GM18868 (cell line): ENCODE data around the gene NXPH4.

ENCODE experiments used
- ATAC-seq: cut with Tn5 transposase; IDR thresholded peaks from one replicate; pipeline ENCODE4 v1.9.1; 2021; ENCODE audit warnings: mild to moderate bottlenecking, moderate library complexity; ENCODE audit not compliant: unreplicated experiment

Gene NXPH4

DNA sequence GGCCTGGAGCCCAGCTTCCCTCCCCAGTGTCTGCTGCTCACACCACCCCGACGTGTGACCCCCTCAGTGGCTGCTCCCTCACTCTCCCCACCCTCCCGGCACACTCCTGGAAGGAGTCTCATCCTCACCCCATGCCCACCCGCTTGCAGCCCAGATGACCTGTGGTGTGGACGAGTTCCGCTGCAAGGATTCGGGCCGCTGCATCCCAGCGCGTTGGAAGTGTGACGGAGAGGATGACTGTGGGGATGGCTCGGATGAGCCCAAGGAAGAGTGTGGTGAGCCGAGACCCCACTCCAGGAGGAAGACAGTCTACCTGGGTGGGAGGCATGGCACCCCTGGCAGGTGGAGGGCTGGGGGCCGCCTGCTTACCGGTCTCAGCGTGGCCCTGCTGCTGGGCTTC, 15.0 kb upstream of the NXPH4 start:
- ATAC-seq, result no peak

DNA sequence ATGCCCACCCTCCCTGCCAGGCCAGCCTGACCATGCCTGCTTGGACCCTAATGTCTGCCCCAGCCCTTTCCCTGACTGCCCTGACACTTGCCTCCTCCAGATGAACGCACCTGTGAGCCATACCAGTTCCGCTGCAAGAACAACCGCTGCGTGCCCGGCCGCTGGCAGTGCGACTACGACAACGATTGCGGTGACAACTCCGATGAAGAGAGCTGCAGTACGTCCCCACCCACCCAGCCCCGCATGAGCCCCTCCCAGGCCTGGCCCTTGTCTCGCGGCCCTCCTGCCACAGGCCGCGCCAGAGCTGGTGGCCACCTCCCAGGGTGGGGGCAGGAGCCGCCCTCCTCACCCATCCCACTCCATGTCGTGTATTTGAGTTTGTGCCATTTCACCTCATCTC, 14.3 kb upstream of the NXPH4 start:
- ATAC-seq, result no peak

DNA sequence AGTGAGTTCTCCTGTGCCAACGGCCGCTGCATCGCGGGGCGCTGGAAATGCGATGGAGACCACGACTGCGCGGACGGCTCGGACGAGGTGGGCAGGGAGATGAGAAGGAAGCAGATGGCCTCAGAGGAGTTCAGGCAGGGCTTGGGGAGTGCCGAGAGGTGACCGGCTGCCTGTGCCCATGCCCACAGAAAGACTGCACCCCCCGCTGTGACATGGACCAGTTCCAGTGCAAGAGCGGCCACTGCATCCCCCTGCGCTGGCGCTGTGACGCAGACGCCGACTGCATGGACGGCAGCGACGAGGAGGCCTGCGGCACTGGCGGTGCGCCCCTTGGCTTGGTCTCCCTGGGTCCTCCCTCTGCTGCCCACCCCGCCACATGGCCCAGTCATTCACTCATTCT, 13.4 kb upstream of the NXPH4 start:
- no peak for ATAC-seq

DNA sequence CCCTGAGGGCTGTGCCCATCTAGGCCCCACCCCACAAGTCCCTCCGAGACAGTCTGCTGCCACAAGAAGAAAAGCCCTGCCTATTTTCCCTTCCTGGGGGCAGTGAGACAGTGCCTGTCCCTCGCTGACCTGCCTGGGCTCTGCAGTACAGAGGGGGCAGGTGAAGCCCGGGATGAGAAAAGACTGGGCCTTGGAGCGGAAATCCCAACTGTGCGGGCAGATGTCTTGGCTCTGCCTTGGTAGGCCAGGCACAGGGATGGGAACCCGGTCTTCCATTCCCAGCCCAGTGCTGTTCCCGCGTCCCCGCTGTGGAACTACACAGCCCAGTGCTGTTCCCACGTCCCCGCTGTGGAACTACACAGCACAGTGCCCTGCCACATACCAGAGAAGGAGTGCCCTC, 12.8 kb upstream of the NXPH4 start:
- no peak for ATAC-seq

DNA sequence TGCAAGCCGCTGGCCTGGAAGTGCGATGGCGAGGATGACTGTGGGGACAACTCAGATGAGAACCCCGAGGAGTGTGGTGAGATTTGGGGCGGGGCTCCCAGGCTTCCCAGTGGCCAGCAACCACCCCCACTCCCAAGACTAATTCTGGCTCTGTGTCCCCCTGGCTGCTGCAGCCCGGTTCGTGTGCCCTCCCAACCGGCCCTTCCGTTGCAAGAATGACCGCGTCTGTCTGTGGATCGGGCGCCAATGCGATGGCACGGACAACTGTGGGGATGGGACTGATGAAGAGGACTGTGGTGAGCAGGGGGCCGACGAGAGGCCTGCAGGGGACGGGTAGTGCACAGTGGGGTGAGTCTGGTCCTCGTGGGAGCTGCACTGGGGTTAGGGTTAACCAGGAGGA, 12.1 kb upstream of the NXPH4 start:
- ATAC-seq, result no peak

DNA sequence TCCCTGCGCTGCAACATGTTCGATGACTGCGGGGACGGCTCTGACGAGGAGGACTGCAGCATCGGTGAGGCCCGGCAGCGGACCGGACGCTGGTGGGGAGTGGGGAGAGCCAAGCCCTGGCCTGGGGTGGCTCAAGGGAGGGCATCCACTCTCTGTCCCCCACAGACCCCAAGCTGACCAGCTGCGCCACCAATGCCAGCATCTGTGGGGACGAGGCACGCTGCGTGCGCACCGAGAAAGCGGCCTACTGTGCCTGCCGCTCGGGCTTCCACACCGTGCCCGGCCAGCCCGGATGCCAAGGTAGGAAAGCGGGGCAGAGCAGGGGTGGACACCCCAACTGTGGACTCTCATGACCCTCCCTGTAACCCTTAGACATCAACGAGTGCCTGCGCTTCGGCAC, 11.4 kb upstream of the NXPH4 start:
- no peak for ATAC-seq

DNA sequence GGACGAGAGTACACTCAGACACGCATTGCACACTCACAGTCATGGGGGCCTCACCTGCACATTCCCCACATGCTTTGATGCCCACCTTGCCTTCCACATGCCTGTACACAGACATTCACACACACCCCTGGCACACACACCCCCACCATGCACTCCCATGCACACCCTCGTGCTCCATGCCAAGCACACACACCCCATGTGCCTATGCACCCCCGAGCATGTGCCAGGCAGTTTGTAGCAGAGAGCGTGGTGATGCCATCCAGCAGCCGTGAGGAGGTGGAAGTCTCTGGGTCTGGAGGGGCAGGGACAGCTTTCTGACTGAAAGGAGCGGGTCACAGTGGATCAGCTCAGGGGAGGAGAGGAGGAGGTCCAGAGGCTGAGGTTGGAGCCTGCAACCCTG, 10.7 kb upstream of the NXPH4 start:
- ATAC-seq, result no peak

DNA sequence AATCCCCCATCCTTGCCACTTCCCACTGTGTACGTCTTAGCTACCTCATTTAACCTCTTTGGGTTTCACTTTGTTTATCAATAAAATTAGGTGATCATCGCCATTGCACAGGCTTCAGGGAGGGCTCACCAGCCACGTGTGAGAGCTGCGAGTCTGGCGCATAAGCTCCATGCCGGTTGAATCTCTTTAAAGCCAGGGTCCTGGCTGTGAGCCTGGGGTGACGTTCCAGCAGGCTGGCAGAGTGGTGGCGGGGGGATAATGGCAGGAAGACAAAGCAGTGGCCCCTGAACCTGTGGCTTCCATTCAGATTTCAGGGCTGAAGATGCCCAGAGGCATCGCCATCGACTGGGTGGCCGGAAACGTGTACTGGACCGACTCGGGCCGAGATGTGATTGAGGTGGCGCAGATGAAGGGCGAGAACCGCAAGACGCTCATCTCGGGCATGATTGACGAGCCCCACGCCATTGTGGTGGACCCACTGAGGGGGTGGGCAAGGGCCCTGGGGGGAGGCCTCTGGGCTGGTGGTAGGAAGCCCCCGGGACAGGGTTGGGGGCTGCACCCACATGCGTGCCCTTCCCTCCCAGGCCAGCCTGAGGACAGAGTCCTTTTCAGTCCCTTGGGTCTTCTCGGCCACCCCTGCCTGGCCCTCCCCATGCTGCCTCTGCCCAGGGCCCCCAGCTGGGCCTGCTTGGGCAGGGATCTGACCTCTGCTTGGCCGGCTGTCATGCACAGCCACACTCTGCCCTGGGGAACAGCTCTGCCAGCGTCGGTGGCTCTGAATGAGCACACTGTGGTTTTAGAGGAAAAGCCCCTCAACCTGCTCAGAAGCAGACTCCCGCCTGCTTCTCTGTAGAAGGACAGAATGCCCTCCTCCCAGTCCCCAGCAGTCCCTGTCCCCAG, 8.6 kb upstream of the NXPH4 start:
- ATAC-seq, result no peak

DNA sequence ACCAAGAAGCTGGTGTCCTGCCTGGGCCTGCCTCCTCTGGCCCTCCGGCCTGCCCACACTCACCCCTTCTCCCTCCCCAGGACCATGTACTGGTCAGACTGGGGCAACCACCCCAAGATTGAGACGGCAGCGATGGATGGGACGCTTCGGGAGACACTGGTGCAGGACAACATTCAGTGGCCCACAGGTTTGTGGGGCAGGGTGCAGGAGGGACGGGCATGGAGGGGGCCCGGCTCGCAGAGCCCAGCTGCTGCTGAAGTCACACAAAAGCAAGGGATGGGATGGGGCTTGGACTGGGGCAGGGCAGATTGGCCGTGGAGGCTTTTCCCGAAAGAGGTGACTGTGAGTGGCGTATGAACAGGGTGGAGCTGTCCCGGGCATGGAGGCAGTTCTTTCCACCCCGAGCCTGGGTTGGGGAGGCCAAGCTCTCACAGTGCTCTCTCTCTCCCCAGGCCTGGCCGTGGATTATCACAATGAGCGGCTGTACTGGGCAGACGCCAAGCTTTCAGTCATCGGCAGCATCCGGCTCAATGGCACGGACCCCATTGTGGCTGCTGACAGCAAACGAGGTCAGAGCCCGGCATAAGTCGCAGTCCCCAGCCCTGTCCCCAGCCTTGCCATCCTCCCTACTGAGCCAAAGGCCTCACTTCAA, 7.8 kb upstream of the NXPH4 start:
- ATAC-seq, result no peak

DNA sequence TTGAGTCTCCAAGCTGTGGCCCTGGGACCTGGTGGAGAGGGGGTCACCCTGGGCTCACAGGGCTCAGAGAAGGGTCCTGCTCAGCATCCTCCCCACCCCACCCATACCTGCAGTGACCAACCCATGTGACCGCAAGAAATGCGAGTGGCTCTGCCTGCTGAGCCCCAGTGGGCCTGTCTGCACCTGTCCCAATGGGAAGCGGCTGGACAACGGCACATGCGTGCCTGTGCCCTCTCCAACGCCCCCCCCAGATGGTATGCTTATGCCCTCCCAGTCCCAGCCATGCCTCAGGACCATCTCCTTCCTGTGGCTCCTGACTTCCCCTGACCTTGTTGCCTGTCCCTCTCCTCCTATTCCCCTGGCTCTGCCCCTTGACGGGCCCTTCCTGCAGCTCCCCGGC, 6.7 kb upstream of the NXPH4 start:
- no peak for ATAC-seq

DNA sequence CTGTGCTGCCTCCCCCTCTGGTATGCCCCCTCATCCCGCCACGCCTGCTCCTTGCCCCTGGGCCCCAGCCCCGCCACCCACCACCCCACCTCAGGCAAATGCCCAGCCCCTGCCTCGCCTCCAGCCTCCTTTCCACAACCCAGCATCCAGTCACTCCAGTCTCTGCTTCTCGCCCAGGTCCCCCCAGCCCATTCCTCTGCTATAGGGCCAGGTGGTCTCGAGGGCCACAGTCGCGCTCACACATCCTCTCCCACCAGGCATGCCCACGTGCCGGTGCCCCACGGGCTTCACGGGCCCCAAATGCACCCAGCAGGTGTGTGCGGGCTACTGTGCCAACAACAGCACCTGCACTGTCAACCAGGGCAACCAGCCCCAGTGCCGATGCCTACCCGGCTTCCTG, 6.1 kb upstream of the NXPH4 start:
- ATAC-seq, result no peak

DNA sequence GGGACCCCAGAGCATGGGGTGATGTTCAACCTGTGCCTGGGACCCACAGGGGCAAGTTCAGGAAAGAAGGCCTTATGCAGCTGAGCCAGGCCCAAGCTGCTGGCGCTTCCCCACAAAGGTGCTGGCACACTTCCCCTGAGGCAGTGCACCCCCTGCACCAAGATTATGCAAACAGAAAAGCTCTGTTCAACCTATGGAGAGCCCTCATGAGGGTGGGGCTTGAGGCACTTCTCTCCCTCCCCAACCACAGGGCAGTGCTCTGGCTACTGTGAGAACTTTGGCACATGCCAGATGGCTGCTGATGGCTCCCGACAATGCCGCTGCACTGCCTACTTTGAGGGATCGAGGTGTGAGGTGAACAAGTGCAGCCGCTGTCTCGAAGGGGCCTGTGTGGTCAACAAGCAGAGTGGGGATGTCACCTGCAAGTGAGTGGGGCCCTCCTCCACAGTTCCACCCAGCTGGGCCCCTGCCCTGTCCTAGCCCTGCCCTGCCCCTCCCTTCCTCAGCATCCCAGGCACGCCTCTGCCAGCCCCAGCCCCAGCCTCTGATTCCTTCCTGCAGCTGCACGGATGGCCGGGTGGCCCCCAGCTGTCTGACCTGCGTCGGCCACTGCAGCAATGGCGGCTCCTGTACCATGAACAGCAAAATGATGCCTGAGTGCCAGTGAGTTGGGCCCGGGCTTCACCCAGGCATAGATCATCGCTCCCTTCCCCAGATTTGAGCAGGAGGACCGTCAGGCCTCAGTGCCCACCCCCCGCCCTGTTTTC, 5.5 kb upstream of the NXPH4 start:
- no peak for ATAC-seq

DNA sequence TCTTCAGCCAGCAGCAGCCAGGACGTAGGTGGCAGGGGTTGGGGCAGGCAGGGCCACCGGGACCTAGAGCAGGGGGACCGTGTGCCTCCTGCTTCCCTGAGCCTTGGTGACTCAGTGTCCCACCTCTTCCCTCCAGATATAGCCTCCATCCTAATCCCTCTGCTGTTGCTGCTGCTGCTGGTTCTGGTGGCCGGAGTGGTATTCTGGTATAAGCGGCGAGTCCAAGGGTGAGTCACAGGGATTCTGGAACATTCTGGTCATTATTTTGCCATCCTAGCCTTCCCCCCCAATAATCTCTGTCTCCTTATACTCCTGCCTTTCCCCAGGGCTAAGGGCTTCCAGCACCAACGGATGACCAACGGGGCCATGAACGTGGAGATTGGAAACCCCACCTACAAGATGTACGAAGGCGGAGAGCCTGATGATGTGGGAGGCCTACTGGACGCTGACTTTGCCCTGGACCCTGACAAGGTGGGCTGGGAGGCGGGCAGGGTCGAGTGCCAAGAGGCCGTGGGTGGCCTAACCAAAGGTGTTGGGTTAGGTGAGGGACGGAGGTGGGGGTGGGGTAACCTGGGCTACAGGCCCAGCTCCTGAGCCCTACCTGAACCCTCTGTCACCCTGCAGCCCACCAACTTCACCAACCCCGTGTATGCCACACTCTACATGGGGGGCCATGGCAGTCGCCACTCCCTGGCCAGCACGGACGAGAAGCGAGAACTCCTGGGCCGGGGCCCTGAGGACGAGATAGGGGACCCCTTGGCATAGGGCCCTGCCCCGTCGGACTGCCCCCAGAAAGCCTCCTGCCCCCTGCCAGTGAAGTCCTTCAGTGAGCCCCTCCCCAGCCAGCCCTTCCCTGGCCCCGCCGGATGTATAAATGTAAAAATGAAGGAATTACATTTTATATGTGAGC, 4.5 kb upstream of the NXPH4 start:
- ATAC-seq, result no peak

DNA sequence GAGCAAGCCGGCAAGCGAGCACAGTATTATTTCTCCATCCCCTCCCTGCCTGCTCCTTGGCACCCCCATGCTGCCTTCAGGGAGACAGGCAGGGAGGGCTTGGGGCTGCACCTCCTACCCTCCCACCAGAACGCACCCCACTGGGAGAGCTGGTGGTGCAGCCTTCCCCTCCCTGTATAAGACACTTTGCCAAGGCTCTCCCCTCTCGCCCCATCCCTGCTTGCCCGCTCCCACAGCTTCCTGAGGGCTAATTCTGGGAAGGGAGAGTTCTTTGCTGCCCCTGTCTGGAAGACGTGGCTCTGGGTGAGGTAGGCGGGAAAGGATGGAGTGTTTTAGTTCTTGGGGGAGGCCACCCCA, 3.9 kb upstream of the NXPH4 start:
- no peak for ATAC-seq

DNA sequence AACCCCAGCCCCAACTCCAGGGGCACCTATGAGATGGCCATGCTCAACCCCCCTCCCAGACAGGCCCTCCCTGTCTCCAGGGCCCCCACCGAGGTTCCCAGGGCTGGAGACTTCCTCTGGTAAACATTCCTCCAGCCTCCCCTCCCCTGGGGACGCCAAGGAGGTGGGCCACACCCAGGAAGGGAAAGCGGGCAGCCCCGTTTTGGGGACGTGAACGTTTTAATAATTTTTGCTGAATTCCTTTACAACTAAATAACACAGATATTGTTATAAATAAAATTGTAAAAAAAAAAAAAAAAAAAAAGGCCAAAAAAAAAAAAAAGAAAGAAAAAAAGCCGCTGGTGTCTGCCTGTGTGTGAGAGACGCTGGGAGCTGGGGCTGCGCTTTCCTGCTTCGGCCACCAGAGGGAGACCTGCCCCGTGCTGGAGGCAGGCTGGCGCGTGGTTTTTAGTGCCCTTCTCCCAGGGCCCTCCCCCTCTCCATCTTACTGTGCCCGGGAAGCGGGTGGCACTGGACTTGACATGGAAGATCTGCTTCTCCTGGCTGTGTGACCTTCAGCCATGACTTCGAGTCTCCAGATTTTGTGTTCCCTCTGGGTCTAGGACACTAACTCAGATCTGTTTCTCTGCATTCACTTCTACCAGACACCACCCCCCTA, 3.4 kb upstream of the NXPH4 start:
- peak; percentile 48 for ATAC-seq

DNA sequence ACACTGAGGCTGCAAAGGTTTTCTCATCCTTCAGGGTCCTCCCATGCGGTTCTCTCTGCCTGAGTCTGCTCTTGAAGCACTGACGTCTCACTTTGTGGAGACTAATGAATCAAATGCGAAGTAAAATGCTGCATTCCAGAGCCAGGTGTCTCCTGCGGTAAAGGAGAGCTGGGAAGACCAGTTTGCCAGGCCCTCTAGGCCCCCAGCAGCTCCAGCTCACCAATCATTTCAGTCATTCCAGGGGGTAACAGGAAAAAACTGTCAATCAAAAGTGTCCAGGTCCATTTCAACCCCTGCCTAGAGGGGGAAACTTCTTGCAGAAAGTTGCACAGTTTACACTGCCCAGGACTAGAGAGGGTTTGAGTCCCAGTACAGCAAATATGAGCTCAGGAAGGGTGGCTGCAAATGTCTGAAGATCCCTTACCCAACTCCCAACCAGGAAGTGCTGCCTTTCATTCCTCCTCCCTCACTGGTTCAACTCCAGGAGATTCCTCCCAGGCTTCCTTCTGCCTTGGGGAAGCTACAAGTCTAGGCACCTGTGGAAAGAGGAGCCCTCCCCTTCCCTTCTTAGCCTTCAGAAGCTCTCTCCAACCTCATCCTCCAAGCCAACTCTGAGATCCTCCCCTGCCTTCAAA, 2.7 kb upstream of the NXPH4 start:
- ATAC-seq, result no peak

DNA sequence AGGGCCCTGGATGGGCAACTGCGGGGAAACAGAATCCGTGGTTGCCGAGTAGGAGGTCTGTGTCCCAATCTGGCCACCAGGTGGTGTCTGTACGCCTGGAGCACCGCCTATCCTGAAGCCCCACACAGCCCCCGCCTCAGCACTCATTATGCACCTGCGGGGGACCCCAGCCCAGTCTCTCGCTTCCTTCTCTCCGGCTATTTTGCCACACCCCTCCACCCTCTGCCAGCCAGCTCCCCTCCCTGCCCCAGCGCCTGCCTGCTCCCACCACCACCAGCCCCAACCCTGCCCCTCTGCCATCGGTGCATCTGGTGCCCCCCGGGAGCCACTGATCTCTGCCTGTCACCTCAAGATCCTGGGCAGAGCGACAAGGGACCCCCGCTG, 2.2 kb upstream of the NXPH4 start:
- peak; percentile 36 for ATAC-seq

DNA sequence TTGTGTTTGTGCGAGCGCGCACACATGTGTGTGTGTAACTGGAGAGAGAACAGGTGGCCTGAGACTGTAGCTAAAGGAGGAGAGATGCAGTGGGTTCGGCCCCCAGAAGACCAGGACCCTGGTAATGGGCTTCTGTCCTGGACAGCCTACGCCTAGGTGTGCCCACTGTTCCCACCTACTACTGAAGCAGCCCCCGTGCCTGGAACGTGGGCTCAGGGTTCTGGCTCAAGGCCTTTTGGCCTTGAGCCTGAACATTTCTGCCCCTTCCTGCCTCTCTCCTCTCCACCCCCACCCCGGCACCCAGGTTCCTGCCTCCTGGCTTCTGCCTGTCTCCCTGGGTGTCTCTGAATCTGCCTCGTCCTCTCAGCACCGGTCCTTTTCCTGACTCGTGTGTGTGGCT, 1.5 kb upstream of the NXPH4 start:
- ATAC-seq, result no peak

DNA sequence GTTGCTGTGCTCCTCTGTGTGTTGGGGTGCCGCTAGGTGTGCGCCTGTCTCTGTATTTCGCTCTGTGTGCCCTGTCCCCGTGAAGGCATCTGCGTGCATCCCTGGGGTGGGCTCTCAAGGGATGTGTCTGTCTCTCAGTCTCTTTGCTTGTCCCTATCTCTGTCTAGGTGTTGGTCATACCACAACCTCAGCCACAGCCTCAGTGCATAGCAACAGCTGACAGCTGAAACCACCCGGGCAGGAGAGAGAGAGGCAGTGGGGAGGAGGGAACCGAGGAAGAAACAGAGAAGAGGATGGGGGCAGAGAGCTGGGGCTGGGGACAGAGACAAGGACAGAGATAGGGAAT, 953 bp upstream of the NXPH4 start:
- no peak for ATAC-seq
